ENCODE results near the gene MRPL1. TPM values are rescaled to one million over a fixed set of nuclear protein-coding genes. Genes with fewer than 3 reads are reported as not detected.

The MRPL1 gene
- total RNA-seq, 2 experiments from 2014 or later = 28.5 to 43.2 TPM

DNA sequence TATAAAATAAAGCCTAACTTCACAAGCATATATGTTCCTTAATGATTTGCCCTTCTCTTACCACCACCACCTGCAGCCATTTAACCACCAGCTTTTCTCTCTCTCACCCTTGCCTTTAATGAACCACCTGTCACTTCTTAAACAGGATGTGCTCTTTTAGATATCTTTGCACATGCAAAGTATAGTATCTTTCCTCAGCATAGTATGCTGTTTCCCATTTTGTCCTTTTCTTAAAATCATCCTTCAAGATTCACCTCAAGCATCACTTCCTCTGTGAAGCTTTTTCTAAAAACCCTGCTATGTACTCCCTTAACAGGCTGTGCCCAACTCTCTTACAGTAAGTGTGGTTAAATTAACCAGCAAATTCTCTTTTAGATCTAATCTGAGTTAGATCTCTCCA is 35.3 kb upstream of the MRPL1 start:
- peak; percentile 49 for ATAC-seq
- no peaks in the 10 kb centered on the region for H3K27me3 Mint-ChIP-seq
- DNase-seq = no peak
- H3K9me3 Mint-ChIP-seq (ENCODE audit: low read depth) = no peaks in the 10 kb centered on the region
- CTCF ChIA-PET = interaction anchor here (1.5 kb wide), 1 partner anchor 26 kb away, joined by 5 read pairs; no protein-coding TSS in a partner anchor
- no peaks in the 10 kb centered on the region for H3K36me3 Mint-ChIP-seq
- peaks cover 18% of the 10 kb centered on the region for H3K4me1 Mint-ChIP-seq
- no peak overlapping the region for H3K4me3 Mint-ChIP-seq
- H3K27ac Mint-ChIP-seq = peak overlapping the region; percentile 26

GRCh38 chr4:77833126-77833724 is 29.4 kb upstream of the MRPL1 start:
- peaks cover 8% of the 10 kb centered on the region for H3K4me1 Mint-ChIP-seq
- H3K27me3 Mint-ChIP-seq = no peaks in the 10 kb centered on the region
- no peaks in the 10 kb centered on the region for H3K9me3 Mint-ChIP-seq (ENCODE audit: low read depth)
- DNase-seq (no peak), ATAC-seq (no peak)
- no peak overlapping the region for H3K27ac Mint-ChIP-seq
- CTCF ChIA-PET = no interaction called here
- no peaks in the 10 kb centered on the region for H3K36me3 Mint-ChIP-seq
- H3K4me3 Mint-ChIP-seq = no peak overlapping the region

- ATAC-seq = no peak
- Mint-ChIP-seq H3K4me3 (no peak overlapping the region), H3K27ac (no peak overlapping the region), H3K36me3 (no peaks in the 10 kb centered on the region), H3K4me1 (peaks cover 8% of the 10 kb centered on the region), H3K27me3 (no peaks in the 10 kb centered on the region), H3K9me3 (ENCODE audit: low read depth) (no peaks in the 10 kb centered on the region)
- no peak for DNase-seq
- CTCF ChIA-PET = no interaction called here
Measured at GRCh38 chr4:77834403-77834802, 28.2 kb upstream of the MRPL1 start.

GRCh38 chr4:77843628-77844027 is 19.0 kb upstream of the MRPL1 start:
- CTCF ChIA-PET = interaction anchor here (0.8 kb wide), 1 partner anchor 9 kb away, joined by 6 read pairs; no protein-coding TSS in a partner anchor
- Mint-ChIP-seq H3K27me3 (no peaks in the 10 kb centered on the region), H3K4me3 (no peak overlapping the region), H3K36me3 (no peaks in the 10 kb centered on the region), H3K9me3 (ENCODE audit: low read depth) (no peaks in the 10 kb centered on the region), H3K4me1 (peaks cover 12% of the 10 kb centered on the region), H3K27ac (no peak overlapping the region)
- DNase-seq (no peak), ATAC-seq (peak; percentile 47)

DNA sequence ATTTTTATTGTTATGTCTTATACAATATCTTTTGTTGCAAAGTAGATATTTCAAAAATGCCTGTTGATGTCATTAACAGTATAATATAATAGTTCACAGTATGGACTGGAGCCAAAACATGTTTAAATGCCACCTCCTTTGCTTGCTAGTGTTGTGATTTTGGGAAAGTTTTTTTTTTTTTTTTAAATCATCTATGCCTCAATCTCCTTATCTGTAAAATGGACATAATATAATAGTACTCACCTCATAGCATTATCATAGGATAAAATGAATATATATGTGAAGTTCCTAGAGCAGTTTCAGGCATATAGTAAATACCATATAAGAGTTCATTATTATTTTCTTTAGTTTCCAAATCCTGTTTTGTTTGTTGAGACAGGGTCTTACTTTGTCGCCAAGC is 18.3 kb upstream of the MRPL1 start:
- ATAC-seq (no peak), DNase-seq (no peak)
- Mint-ChIP-seq H3K27ac (no peak overlapping the region), H3K36me3 (no peaks in the 10 kb centered on the region), H3K9me3 (ENCODE audit: low read depth) (no peaks in the 10 kb centered on the region), H3K4me3 (no peak overlapping the region), H3K27me3 (no peaks in the 10 kb centered on the region), H3K4me1 (peaks cover 12% of the 10 kb centered on the region)
- CTCF ChIA-PET = interaction anchor here (0.8 kb wide), 1 partner anchor 8 kb away, joined by 6 read pairs; no protein-coding TSS in a partner anchor

DNA sequence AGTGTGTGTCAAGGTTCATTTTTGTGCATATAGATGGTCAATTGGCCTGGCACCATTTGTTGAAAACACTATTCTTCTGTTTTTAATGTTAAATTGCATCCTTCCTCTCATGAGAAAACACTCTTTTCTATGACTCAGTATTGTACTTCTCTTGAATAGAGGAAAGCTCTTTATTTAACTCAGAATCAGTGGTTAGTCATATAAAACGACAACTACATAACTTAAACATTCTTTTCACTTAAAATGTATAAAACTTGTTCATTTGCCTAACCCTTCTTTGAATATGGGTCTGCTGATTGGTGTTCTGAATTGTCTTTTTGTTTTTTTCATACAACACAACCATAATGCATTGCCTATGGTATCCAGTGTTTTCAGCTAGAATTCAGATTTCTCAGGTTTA is 17.2 kb upstream of the MRPL1 start:
- Mint-ChIP-seq H3K36me3 (no peaks in the 10 kb centered on the region), H3K4me1 (peaks cover 12% of the 10 kb centered on the region), H3K27me3 (no peaks in the 10 kb centered on the region), H3K27ac (no peak overlapping the region), H3K4me3 (no peak overlapping the region), H3K9me3 (ENCODE audit: low read depth) (no peaks in the 10 kb centered on the region)
- DNase-seq (no peak), ATAC-seq (peak; percentile 30)
- CTCF ChIA-PET = interaction anchor here (1.0 kb wide), 1 partner anchor 15 kb away, joined by 3 read pairs; no protein-coding TSS in a partner anchor

DNA sequence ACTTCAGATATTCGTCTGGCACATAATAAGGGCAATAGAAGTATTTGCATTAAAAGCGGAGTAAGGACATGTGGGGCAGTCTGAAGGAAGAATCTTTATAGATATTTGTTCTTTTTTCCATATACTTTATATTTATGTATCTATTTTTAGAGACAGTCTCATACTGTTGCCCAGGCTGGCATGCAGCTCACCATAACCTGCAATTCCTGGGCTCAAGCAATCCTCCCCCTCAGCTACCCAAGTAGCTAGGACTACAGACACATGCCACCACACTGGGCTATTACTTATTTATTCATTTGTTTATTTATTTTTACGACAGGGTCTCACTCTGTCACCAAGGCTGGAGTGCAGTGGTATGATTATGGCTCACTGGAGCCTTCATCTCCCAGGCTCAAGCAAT is 16.7 kb upstream of the MRPL1 start:
- Mint-ChIP-seq H3K9me3 (ENCODE audit: low read depth) (no peaks in the 10 kb centered on the region), H3K27me3 (no peaks in the 10 kb centered on the region), H3K27ac (no peak overlapping the region), H3K36me3 (no peaks in the 10 kb centered on the region), H3K4me3 (no peak overlapping the region), H3K4me1 (peaks cover 12% of the 10 kb centered on the region)
- CTCF ChIA-PET = interaction anchor here (1.0 kb wide), 1 partner anchor 15 kb away, joined by 3 read pairs; no protein-coding TSS in a partner anchor
- no peak for DNase-seq
- ATAC-seq = no peak

DNA sequence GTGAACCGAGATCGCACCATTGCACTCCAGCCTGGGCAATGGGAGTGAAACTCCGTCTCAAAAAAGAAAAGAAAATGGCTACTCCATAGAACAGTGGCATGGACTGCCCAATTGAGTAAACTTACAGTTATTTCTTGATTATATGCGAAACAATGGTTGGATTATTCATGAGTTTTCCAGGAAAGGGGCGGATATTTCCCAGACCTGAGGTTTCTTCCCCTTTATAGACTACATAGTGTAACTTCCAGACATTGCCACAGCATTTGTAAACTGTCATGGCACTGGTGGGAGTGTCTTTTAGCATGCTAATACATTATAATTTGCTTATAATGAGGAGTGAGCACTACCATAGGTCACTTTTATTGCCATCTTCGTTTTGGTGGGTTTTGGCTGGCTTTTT is 14.1 kb upstream of the MRPL1 start:
- Mint-ChIP-seq H3K4me1 (peaks cover 28% of the 10 kb centered on the region), H3K36me3 (no peaks in the 10 kb centered on the region), H3K9me3 (ENCODE audit: low read depth) (no peaks in the 10 kb centered on the region), H3K27ac (no peak overlapping the region), H3K27me3 (no peaks in the 10 kb centered on the region), H3K4me3 (no peak overlapping the region)
- ATAC-seq = no peak
- CTCF ChIA-PET = no interaction called here
- no peak for DNase-seq

DNA sequence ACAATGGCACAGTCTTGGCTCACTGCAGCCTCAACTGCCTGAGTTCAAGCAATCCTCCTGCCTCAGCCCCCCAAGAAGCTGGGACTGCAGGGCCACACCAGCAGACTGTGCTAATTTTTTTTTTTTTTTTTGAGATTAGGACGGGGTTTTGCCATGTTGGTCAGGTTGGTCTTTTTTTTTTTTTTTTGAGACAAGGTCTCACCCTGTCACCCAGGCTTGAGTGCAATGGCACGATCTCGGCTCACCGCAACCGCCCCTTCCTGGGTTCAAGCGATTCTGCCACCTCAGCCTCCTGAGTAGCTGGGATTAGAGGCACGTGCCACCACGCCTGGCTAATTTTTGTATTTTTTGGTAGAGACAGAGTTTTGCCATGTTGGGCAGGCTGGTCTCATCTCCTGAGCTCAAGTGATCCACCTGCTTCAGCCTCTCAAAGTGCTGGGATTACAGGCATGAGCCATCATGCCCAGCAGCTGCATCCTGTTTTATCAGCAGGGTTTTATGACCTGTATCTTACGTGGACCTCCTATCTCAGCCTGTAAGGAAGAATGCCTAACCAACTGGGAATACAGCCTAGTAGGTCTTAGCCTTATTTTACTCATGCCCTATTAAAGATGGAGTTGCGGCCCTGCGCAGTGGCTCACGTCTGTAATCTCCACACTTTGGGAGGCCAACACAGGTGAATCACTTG is 13.2 kb upstream of the MRPL1 start:
- Mint-ChIP-seq H3K4me3 (no peak overlapping the region), H3K27me3 (no peaks in the 10 kb centered on the region), H3K9me3 (ENCODE audit: low read depth) (no peaks in the 10 kb centered on the region), H3K4me1 (peaks cover 30% of the 10 kb centered on the region), H3K36me3 (no peaks in the 10 kb centered on the region), H3K27ac (no peak overlapping the region)
- no peak for DNase-seq
- CTCF ChIA-PET = interaction anchor here (0.7 kb wide), 1 partner anchor 29 kb away, joined by 4 read pairs; no protein-coding TSS in a partner anchor
- ATAC-seq = no peak

- DNase-seq (peak; percentile 90), ATAC-seq (peak; percentile 88)
- CTCF ChIA-PET = interaction anchor here (0.8 to 1.6 kb wide), 8 partner anchors 9 to 238 kb away, joined by 3 to 15 read pairs (median 6); partner anchors contain the start of gene MRPL1
- Mint-ChIP-seq H3K36me3 (no peaks in the 10 kb centered on the region), H3K4me3 (peak overlapping the region; percentile 74), H3K4me1 (peaks cover 56% of the 10 kb centered on the region), H3K27me3 (no peaks in the 10 kb centered on the region), H3K9me3 (ENCODE audit: low read depth) (no peaks in the 10 kb centered on the region), H3K27ac (peak overlapping the region; percentile 96)
Measured at GRCh38 chr4:77852892-77853495, 9.6 kb upstream of the MRPL1 start.

- no peaks in the 10 kb centered on the region for H3K9me3 Mint-ChIP-seq (ENCODE audit: low read depth)
- H3K4me1 Mint-ChIP-seq = peaks cover 61% of the 10 kb centered on the region
- H3K27me3 Mint-ChIP-seq = no peaks in the 10 kb centered on the region
- peak overlapping the region; percentile 74 for H3K4me3 Mint-ChIP-seq
- CTCF ChIA-PET = interaction anchor here (1.0 to 1.6 kb wide), 3 partner anchors 27 to 225 kb away, joined by 3 to 7 read pairs (median 5); no protein-coding TSS in a partner anchor
- peak; percentile 56 for ATAC-seq
- no peaks in the 10 kb centered on the region for H3K36me3 Mint-ChIP-seq
- H3K27ac Mint-ChIP-seq = peak overlapping the region; percentile 96
- DNase-seq = peak; percentile 76
Measured at GRCh38 chr4:77854431-77855111, 8.1 kb upstream of the MRPL1 start.

GRCh38 chr4:77856152-77856551 is 6.5 kb upstream of the MRPL1 start:
- CTCF ChIA-PET = interaction anchor here (2.1 kb wide), 1 partner anchor 35 kb away, joined by 13 read pairs; no protein-coding TSS in a partner anchor
- H3K9me3 Mint-ChIP-seq (ENCODE audit: low read depth) = no peaks in the 10 kb centered on the region
- no peak overlapping the region for H3K4me3 Mint-ChIP-seq
- H3K27me3 Mint-ChIP-seq = no peaks in the 10 kb centered on the region
- peak overlapping the region; percentile 35 for H3K27ac Mint-ChIP-seq
- H3K36me3 Mint-ChIP-seq = no peaks in the 10 kb centered on the region
- ATAC-seq = no peak
- H3K4me1 Mint-ChIP-seq = peaks cover 72% of the 10 kb centered on the region
- DNase-seq = no peak

- Mint-ChIP-seq H3K4me3 (no peak overlapping the region), H3K4me1 (peaks cover 62% of the 10 kb centered on the region), H3K9me3 (ENCODE audit: low read depth) (no peaks in the 10 kb centered on the region), H3K27ac (no peak overlapping the region), H3K36me3 (peaks cover 3% of the 10 kb centered on the region), H3K27me3 (peaks cover 4% of the 10 kb centered on the region)
- no peak for DNase-seq
- no peak for ATAC-seq
- CTCF ChIA-PET = interaction anchor here (1.1 to 1.6 kb wide), 2 partner anchors 38 to 41 kb away, joined by 5 read pairs; no protein-coding TSS in a partner anchor
Measured at GRCh38 chr4:77859256-77859655, 3.4 kb upstream of the MRPL1 start.

Data from activated CD8-positive, alpha-beta memory T cell treated with anti-CD3 and anti-CD28 coated beads, Interleukin-2, amount 10 ng/mL, durations not matched to agents 7 days and 5 days (primary cell).